ENCODE measurements around the gene SUPT3H.
A peak's percentile ranks its signal among the peaks of the same experiment; 100 is the strongest.

SUPT3H gene

DNA sequence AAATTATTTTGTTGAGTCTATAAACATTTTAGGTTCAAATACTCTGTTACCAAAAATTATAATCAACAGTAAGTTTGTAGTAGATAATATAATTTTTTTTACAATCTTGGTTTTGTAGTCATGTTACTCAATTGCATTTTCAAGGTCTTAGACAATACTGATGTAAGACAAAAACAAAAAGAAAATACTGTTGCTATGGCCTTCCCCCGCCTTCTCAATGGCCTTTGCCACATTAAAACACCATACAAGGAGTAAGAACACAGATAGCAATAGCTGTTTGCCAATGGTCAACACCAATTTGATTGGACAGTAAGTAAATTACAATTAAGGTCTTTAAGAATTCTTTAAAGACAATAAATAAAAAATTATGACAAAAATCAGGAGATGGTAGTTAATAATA, 540.0 kb downstream of the SUPT3H start:
- no peak overlapping the region for H3K27ac Mint-ChIP-seq

GRCh38 chr6:44837255-44837654, 540.5 kb downstream of the SUPT3H start:
- Mint-ChIP-seq H3K9me3 (no peaks in the 10 kb centered on the region), H3K4me1 (ENCODE audit: low read depth) (peaks cover 8% of the 10 kb centered on the region), H3K36me3 (ENCODE audit: low read depth) (peaks cover 4% of the 10 kb centered on the region), H3K27me3 (ENCODE audit: low read depth) (no peaks in the 10 kb centered on the region), H3K27ac (no peak overlapping the region), H3K4me3 (no peak overlapping the region)

More for the DNA sequence above, 540.0 kb downstream of the SUPT3H start:
- no peak overlapping the region for H3K4me3 Mint-ChIP-seq
- H3K27me3 Mint-ChIP-seq (ENCODE audit: low read depth) = no peaks in the 10 kb centered on the region
- H3K4me1 Mint-ChIP-seq (ENCODE audit: low read depth) = peaks cover 8% of the 10 kb centered on the region
- no peaks in the 10 kb centered on the region for H3K9me3 Mint-ChIP-seq
- H3K36me3 Mint-ChIP-seq (ENCODE audit: low read depth) = peaks cover 4% of the 10 kb centered on the region

- no peak overlapping the region for H3K4me3 Mint-ChIP-seq
Observed at GRCh38 chr6:44833248-44833647, 544.5 kb downstream of the SUPT3H start.

DNA sequence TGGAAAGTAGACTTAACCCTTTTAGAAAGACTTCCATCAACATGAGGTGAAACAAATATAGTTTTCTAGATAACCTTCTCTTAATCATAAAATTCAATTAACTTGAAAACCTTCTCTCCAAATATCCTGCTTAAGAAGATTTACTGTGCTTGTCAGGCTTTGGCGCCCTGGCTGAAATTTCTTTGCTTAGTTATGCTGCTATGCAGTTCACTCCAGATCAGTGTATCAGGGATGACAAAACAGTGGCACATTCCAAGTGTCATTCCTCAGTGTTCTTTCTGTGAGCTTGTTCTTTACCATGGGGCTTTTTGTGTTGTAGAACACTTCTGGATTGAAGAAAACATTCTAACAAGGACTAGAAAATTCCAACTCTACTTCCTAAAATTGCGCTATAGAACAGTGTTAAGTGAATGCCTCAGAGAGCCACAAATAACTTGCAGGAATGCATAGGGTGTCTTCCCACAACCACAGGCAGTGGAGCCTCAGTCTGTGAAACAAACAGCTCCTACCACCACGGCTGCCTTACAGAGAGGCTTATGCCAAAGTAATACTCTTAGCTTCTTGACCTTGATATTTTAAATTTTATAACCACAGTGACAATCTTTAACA, 546.6 kb downstream of the SUPT3H start:
- H3K4me3 Mint-ChIP-seq = no peak overlapping the region
- no peaks in the 10 kb centered on the region for H3K27me3 Mint-ChIP-seq (ENCODE audit: low read depth)
- H3K36me3 Mint-ChIP-seq (ENCODE audit: low read depth) = peaks cover 8% of the 10 kb centered on the region
- H3K27ac Mint-ChIP-seq = no peak overlapping the region
- H3K9me3 Mint-ChIP-seq = no peaks in the 10 kb centered on the region
- peaks cover 14% of the 10 kb centered on the region for H3K4me1 Mint-ChIP-seq (ENCODE audit: low read depth)

More at GRCh38 chr6:44833248-44833647, 544.5 kb downstream of the SUPT3H start:
- peaks cover 16% of the 10 kb centered on the region for H3K4me1 Mint-ChIP-seq (ENCODE audit: low read depth)
- no peak overlapping the region for H3K27ac Mint-ChIP-seq
- H3K36me3 Mint-ChIP-seq (ENCODE audit: low read depth) = peaks cover 4% of the 10 kb centered on the region
- H3K9me3 Mint-ChIP-seq = no peaks in the 10 kb centered on the region
- H3K27me3 Mint-ChIP-seq (ENCODE audit: low read depth) = no peaks in the 10 kb centered on the region

DNA sequence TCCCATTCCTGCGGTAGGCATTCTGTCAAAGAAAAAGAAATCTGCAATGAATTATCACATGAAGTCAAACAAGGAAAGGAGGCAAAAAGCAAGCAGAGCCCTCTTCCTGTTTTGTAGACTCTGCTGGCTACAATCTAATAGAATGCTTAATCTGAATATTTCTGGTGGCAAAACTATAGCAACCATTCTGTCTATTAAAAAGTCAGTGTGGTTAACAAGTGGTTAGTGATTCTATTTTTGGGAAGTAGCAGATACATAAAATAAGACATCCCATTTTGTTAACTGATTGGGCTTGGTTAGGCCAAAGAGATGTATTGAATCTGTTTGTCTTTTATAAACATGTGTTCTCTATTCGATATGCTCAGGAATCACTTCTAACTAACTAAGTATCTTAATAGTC, 547.9 kb downstream of the SUPT3H start:
- Mint-ChIP-seq H3K9me3 (no peaks in the 10 kb centered on the region), H3K27me3 (ENCODE audit: low read depth) (no peaks in the 10 kb centered on the region), H3K36me3 (ENCODE audit: low read depth) (peaks cover 8% of the 10 kb centered on the region), H3K4me3 (no peak overlapping the region), H3K4me1 (ENCODE audit: low read depth) (peaks cover 14% of the 10 kb centered on the region), H3K27ac (no peak overlapping the region)

- Mint-ChIP-seq H3K27ac (no peak overlapping the region), H3K4me3 (no peak overlapping the region)
Observed at GRCh38 chr6:44828780-44829179, 549.0 kb downstream of the SUPT3H start.

GRCh38 chr6:44826025-44826676, 551.6 kb downstream of the SUPT3H start:
- no peaks in the 10 kb centered on the region for H3K27me3 Mint-ChIP-seq (ENCODE audit: low read depth)
- peaks cover 7% of the 10 kb centered on the region for H3K4me1 Mint-ChIP-seq (ENCODE audit: low read depth)
- peaks cover 9% of the 10 kb centered on the region for H3K36me3 Mint-ChIP-seq (ENCODE audit: low read depth)
- H3K27ac Mint-ChIP-seq = no peak overlapping the region
- H3K9me3 Mint-ChIP-seq = no peaks in the 10 kb centered on the region
- H3K4me3 Mint-ChIP-seq = no peak overlapping the region

More at GRCh38 chr6:44828780-44829179, 549.0 kb downstream of the SUPT3H start:
- Mint-ChIP-seq H3K27me3 (ENCODE audit: low read depth) (no peaks in the 10 kb centered on the region), H3K4me1 (ENCODE audit: low read depth) (peaks cover 14% of the 10 kb centered on the region), H3K36me3 (ENCODE audit: low read depth) (peaks cover 8% of the 10 kb centered on the region), H3K9me3 (no peaks in the 10 kb centered on the region)

GRCh38 chr6:44825273-44825672, 552.5 kb downstream of the SUPT3H start:
- Mint-ChIP-seq H3K27ac (no peak overlapping the region), H3K4me1 (ENCODE audit: low read depth) (peaks cover 7% of the 10 kb centered on the region), H3K9me3 (no peaks in the 10 kb centered on the region), H3K4me3 (no peak overlapping the region), H3K27me3 (ENCODE audit: low read depth) (no peaks in the 10 kb centered on the region), H3K36me3 (ENCODE audit: low read depth) (peaks cover 9% of the 10 kb centered on the region)

- no peaks in the 10 kb centered on the region for H3K27me3 Mint-ChIP-seq (ENCODE audit: low read depth)
- peaks cover 6% of the 10 kb centered on the region for H3K4me1 Mint-ChIP-seq (ENCODE audit: low read depth)
- no peak overlapping the region for H3K27ac Mint-ChIP-seq
- H3K4me3 Mint-ChIP-seq = no peak overlapping the region
- H3K9me3 Mint-ChIP-seq = no peaks in the 10 kb centered on the region
- H3K36me3 Mint-ChIP-seq (ENCODE audit: low read depth) = peaks cover 9% of the 10 kb centered on the region
Observed at GRCh38 chr6:44824567-44824966, 553.2 kb downstream of the SUPT3H start.

GRCh38 chr6:44820759-44821158, 557.0 kb downstream of the SUPT3H start:
- H3K27me3 Mint-ChIP-seq (ENCODE audit: low read depth) = no peaks in the 10 kb centered on the region
- peaks cover 5% of the 10 kb centered on the region for H3K36me3 Mint-ChIP-seq (ENCODE audit: low read depth)
- H3K9me3 Mint-ChIP-seq = peaks cover 3% of the 10 kb centered on the region
- no peak overlapping the region for H3K4me3 Mint-ChIP-seq
- H3K27ac Mint-ChIP-seq = no peak overlapping the region
- no peaks in the 10 kb centered on the region for H3K4me1 Mint-ChIP-seq (ENCODE audit: low read depth)

DNA sequence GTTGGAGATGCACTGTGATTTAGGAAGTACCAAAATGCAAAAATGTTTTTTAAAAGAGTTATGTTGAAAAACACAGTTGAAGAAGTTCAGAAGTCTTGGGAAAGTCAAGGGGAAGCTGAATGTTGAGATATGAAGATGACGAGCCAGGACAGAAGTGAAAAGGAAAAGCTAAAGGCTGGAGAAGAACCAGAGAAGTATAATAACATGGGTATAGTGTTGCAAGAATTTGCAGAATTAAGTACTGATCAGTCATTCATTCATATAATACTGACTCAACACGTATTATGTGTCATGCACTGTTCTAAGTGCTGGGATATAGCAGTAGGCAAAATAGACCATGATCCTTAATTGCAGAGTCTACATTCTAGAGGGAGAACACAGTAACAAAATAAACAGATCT, 557.4 kb downstream of the SUPT3H start:
- peaks cover 6% of the 10 kb centered on the region for H3K36me3 Mint-ChIP-seq (ENCODE audit: low read depth)

GRCh38 chr6:44811456-44811855, 566.3 kb downstream of the SUPT3H start:
- Mint-ChIP-seq H3K9me3 (no peaks in the 10 kb centered on the region), H3K4me3 (no peak overlapping the region), H3K36me3 (ENCODE audit: low read depth) (peaks cover 10% of the 10 kb centered on the region), H3K4me1 (ENCODE audit: low read depth) (peaks cover 19% of the 10 kb centered on the region), H3K27me3 (ENCODE audit: low read depth) (no peaks in the 10 kb centered on the region), H3K27ac (no peak overlapping the region)

More for the DNA sequence above, 557.4 kb downstream of the SUPT3H start:
- Mint-ChIP-seq H3K27me3 (ENCODE audit: low read depth) (no peaks in the 10 kb centered on the region), H3K4me3 (no peak overlapping the region), H3K4me1 (ENCODE audit: low read depth) (no peaks in the 10 kb centered on the region), H3K9me3 (peaks cover 3% of the 10 kb centered on the region), H3K27ac (no peak overlapping the region)

DNA sequence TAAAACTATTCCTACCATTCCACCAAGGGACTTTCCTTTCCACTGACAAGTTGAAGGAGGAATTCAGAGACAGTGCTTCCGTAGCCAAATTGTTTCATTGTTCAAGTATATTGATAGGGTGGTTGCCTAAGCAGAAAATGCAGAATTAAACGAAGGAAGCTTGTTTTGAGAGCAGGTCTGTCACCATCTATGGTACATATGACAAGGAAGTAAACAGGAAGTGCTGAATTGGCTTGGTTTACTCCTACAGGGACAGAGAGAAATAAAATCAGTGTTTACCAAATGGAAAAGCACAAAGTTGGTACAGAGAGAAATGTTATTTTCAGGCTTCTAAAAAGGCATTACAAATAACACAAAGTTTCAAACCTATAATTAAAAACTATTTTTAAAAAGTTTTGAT, 568.5 kb downstream of the SUPT3H start:
- peaks cover 19% of the 10 kb centered on the region for H3K4me1 Mint-ChIP-seq (ENCODE audit: low read depth)
- no peaks in the 10 kb centered on the region for H3K27me3 Mint-ChIP-seq (ENCODE audit: low read depth)
- no peaks in the 10 kb centered on the region for H3K9me3 Mint-ChIP-seq
- H3K4me3 Mint-ChIP-seq = no peak overlapping the region
- H3K36me3 Mint-ChIP-seq (ENCODE audit: low read depth) = peaks cover 9% of the 10 kb centered on the region
- peak overlapping the region; percentile 18 for H3K27ac Mint-ChIP-seq

GRCh38 chr6:44808148-44808547, 569.6 kb downstream of the SUPT3H start:
- Mint-ChIP-seq H3K4me3 (no peak overlapping the region), H3K4me1 (ENCODE audit: low read depth) (peaks cover 19% of the 10 kb centered on the region), H3K27ac (no peak overlapping the region), H3K9me3 (no peaks in the 10 kb centered on the region), H3K27me3 (ENCODE audit: low read depth) (no peaks in the 10 kb centered on the region), H3K36me3 (ENCODE audit: low read depth) (peaks cover 9% of the 10 kb centered on the region)

GRCh38 chr6:44806656-44807055, 571.1 kb downstream of the SUPT3H start:
- H3K27me3 Mint-ChIP-seq (ENCODE audit: low read depth) = peaks cover under 1% of the 10 kb centered on the region
- no peak overlapping the region for H3K27ac Mint-ChIP-seq
- H3K9me3 Mint-ChIP-seq = no peaks in the 10 kb centered on the region
- peaks cover 16% of the 10 kb centered on the region for H3K4me1 Mint-ChIP-seq (ENCODE audit: low read depth)
- peaks cover 9% of the 10 kb centered on the region for H3K36me3 Mint-ChIP-seq (ENCODE audit: low read depth)
- no peak overlapping the region for H3K4me3 Mint-ChIP-seq

Measured in T-helper 1 cell treated with Interleukin-12 subunit alpha and Interleukin-12 subunit beta and Interleukin-4 antibody, amounts not matched to agents 30 μg/mL and 1 μg/mL, for 36 hours (primary cell).